ENCODE results near the gene ATG12.
"Not testable (repeated sequence)": the region's sequence is repeated elsewhere in the genome, so short reads cannot be mapped to it uniquely, and the experiment has no call there.

The ATG12 gene

GRCh38 chr5:115841382-115842088 is at the start of gene ATG12, which contains the start of gene AP3S1:
Gene ATG12, minus strand, starts transcription at chr5:115841565. Its CDS starts 13 bp downstream, at chr5:115841552.
Gene AP3S1, plus strand, starts transcription at chr5:115841935. Its CDS starts 103 bp downstream, at chr5:115842038.
- DNase-seq = peak; percentile 78

GRCh38 chr5:115888027-115888426 is 46.7 kb upstream of the ATG12 start:
- no peak for DNase-seq

GRCh38 chr5:115885208-115885607 is 43.8 kb upstream of the ATG12 start:
- not testable (repeated sequence) for DNase-seq

GRCh38 chr5:115884704-115885103 is 43.3 kb upstream of the ATG12 start:
- no peak for DNase-seq

GRCh38 chr5:115882434-115882833 is 41.1 kb upstream of the ATG12 start:
- not testable (repeated sequence) for DNase-seq

- not testable (repeated sequence) for DNase-seq
These were observed 36.0 kb upstream of the ATG12 start for GRCh38 chr5:115877342-115877741.

GRCh38 chr5:115875447-115875846 is 34.1 kb upstream of the ATG12 start:
- DNase-seq = no peak

- no peak for DNase-seq
These were observed 32.0 kb upstream of the ATG12 start for GRCh38 chr5:115873392-115873791.

GRCh38 chr5:115872447-115872846 is 31.1 kb upstream of the ATG12 start:
- no peak for DNase-seq

- DNase-seq = no peak
These were observed 28.0 kb upstream of the ATG12 start for GRCh38 chr5:115869256-115869795.

GRCh38 chr5:115859378-115859777 is 18.0 kb upstream of the ATG12 start:
- no peak for DNase-seq

GRCh38 chr5:115858396-115858795 is 17.0 kb upstream of the ATG12 start:
- no peak for DNase-seq

GRCh38 chr5:115857626-115858349 is 16.4 kb upstream of the ATG12 start:
- DNase-seq = no peak

GRCh38 chr5:115857057-115857479 is 15.7 kb upstream of the ATG12 start:
- no peak for DNase-seq

- DNase-seq = no peak
These were observed 14.6 kb upstream of the ATG12 start for GRCh38 chr5:115855959-115856358.

- no peak for DNase-seq
These were observed 12.8 kb upstream of the ATG12 start for GRCh38 chr5:115854139-115854538.

GRCh38 chr5:115850744-115851416 is 9.5 kb upstream of the ATG12 start:
- no peak for DNase-seq

- no peak for DNase-seq
These were observed 8.0 kb upstream of the ATG12 start for GRCh38 chr5:115849258-115849798.

- DNase-seq = no peak
These were observed 5.9 kb upstream of the ATG12 start for GRCh38 chr5:115847290-115847689.

GRCh38 chr5:115844321-115844817 is 3.0 kb upstream of the ATG12 start:
- DNase-seq = no peak

GRCh38 chr5:115843444-115844130 is 2.2 kb upstream of the ATG12 start:
- no peak for DNase-seq

GRCh38 chr5:115842952-115843351 is 1.6 kb upstream of the ATG12 start:
- DNase-seq = no peak

All from NCI-H2171 (cell line).